Calu3 (cell line): ENCODE data around the gene AK4. TPM values are rescaled to one million over a fixed set of nuclear protein-coding genes. Genes with fewer than 3 reads are reported as not detected.

Source experiments
- BruUV-seq: library from RNA; stranded (reverse); fragments of 400-500 nt; replicated peaks from 2 replicates; lab custom pipeline; 2021; lab: Mats Ljungman, UMichigan
- CTCF ChIA-PET: fragments of 300-600 bp; sonication (Branson Sonifier 250); formaldehyde crosslinking; loops from one replicate; lab custom pipeline; 2022; ENCODE audit warnings: antibody characterized with exemption; lab: Charles Lee
- DNase-seq: peaks from one replicate; pipeline ENCODE4 v3.0.0; 2022
- H3K27ac Mint-ChIP-seq: one replicate; pipeline ENCODE4 v1.8.0; 2022; ENCODE audit warnings: mixed read lengths; ENCODE audit not compliant: unreplicated experiment
- H3K27me3 Mint-ChIP-seq: one replicate; pipeline ENCODE4 v1.8.0; 2022; ENCODE audit warnings: mixed read lengths; ENCODE audit not compliant: unreplicated experiment
- H3K36me3 Mint-ChIP-seq: one replicate; pipeline ENCODE4 v1.8.0; 2022; ENCODE audit warnings: mild to moderate bottlenecking, moderate library complexity, mixed read lengths; ENCODE audit not compliant: insufficient read depth, unreplicated experiment
- H3K4me1 Mint-ChIP-seq: one replicate; pipeline ENCODE4 v1.8.0; 2022; ENCODE audit warnings: mild to moderate bottlenecking, low read depth, mixed read lengths; ENCODE audit not compliant: unreplicated experiment
- H3K4me3 Mint-ChIP-seq: one replicate; pipeline ENCODE4 v1.8.0; 2022; ENCODE audit warnings: mild to moderate bottlenecking, low read depth, moderate library complexity, mixed read lengths; ENCODE audit not compliant: unreplicated experiment
- H3K9me3 Mint-ChIP-seq: one replicate; pipeline ENCODE4 v1.8.0; 2022; ENCODE audit warnings: low read depth, mixed read lengths; ENCODE audit not compliant: unreplicated experiment
- CTCF ChIP-seq: fragments of 200-600 bp; IDR thresholded peaks from one replicate; pipeline ENCODE4 v1.8.0; 2022; ENCODE audit warnings: antibody characterized with exemption; ENCODE audit not compliant: unreplicated experiment
- intact Hi-C: fragments of 100-400 bp; cut with micrococcal nuclease; formaldehyde crosslinking; loops from one replicate; pipeline ENCODE4 v1.10.0; 2022; ENCODE audit not compliant: unreplicated experiment
- total RNA-seq: library from RNA; stranded (reverse); gene quantifications from 2 replicates; pipeline ENCODE4 v1.2.3, GENCODE V29; 2022

AK4 gene
- total RNA-seq, 1 experiment from 2014 or later, result 49.9 TPM

GRCh38 chr1:65164633-65165032 lies 16.6 kb downstream of the AK4 start:
- Mint-ChIP-seq H3K9me3 (no peaks in the 10 kb centered on the region), H3K27me3 (no peaks in the 10 kb centered on the region), H3K4me1 (peaks cover 74% of the 10 kb centered on the region), H3K36me3 (no peaks in the 10 kb centered on the region), H3K4me3 (no peak overlapping the region), H3K27ac (no peak overlapping the region)
- CTCF ChIA-PET, result interaction anchor here (0.7 to 1.7 kb wide), 3 partner anchors 9 to 13 kb away, joined by 3 to 7 read pairs (median 4); no protein-coding TSS in a partner anchor
- BruUV-seq, result no TSS peak
- no peak for DNase-seq
- intact Hi-C loops, result no loop called here
- TF ChIP-seq CTCF, result no peak

GRCh38 chr1:65165269-65165993 lies 17.4 kb downstream of the AK4 start:
- TF ChIP-seq CTCF, result no peak
- Mint-ChIP-seq H3K4me1 (peaks cover 82% of the 10 kb centered on the region), H3K27me3 (no peaks in the 10 kb centered on the region), H3K9me3 (no peaks in the 10 kb centered on the region), H3K36me3 (no peaks in the 10 kb centered on the region), H3K27ac (no peak overlapping the region), H3K4me3 (no peak overlapping the region)
- no TSS peak for BruUV-seq
- CTCF ChIA-PET, result interaction anchor here (0.6 kb wide), 1 partner anchor 15 kb away, joined by 4 read pairs; no protein-coding TSS in a partner anchor
- intact Hi-C loops, result no loop called here
- DNase-seq, result no peak

- intact Hi-C loops, result no loop called here
- BruUV-seq, result no TSS peak
- CTCF ChIA-PET, result interaction anchor here (1.3 kb wide), 1 partner anchor 10 kb away, joined by 3 read pairs; no protein-coding TSS in a partner anchor
- H3K36me3 Mint-ChIP-seq, result no peaks in the 10 kb centered on the region
- H3K4me3 Mint-ChIP-seq, result no peak overlapping the region
- H3K4me1 Mint-ChIP-seq, result peaks cover 78% of the 10 kb centered on the region
- TF ChIP-seq CTCF, result no peak
- DNase-seq, result no peak
- H3K27ac Mint-ChIP-seq, result no peak overlapping the region
- no peaks in the 10 kb centered on the region for H3K9me3 Mint-ChIP-seq
- H3K27me3 Mint-ChIP-seq, result no peaks in the 10 kb centered on the region
Observed at GRCh38 chr1:65166572-65167305, 18.7 kb downstream of the AK4 start.

- CTCF ChIA-PET, result interaction anchor here (0.6 to 1.3 kb wide), 5 partner anchors 9 to 252 kb away, joined by 3 to 7 read pairs (median 3); partner anchors contain the start of genes LEPR and LEPROT
- Mint-ChIP-seq H3K4me3 (no peak overlapping the region), H3K4me1 (peaks cover 70% of the 10 kb centered on the region), H3K36me3 (no peaks in the 10 kb centered on the region), H3K9me3 (no peaks in the 10 kb centered on the region), H3K27me3 (no peaks in the 10 kb centered on the region), H3K27ac (no peak overlapping the region)
- TF ChIP-seq CTCF, result no peak
- no peak for DNase-seq
- no TSS peak for BruUV-seq
- intact Hi-C loops, result no loop called here
Observed at GRCh38 chr1:65167586-65168242, 19.7 kb downstream of the AK4 start.
